Neuronal stem cell (in vitro differentiated cells): ENCODE results near the gene KBTBD8.

Source experiments
- DNase-seq: peaks from one replicate; pipeline ENCODE4 v3.0.0-alpha.2; 2013; ENCODE audit warnings: low spot score
- H2AFZ ChIP-seq: one replicate; pipeline ENCODE4 v1.6.1; 2013; ENCODE audit warnings: mild to moderate bottlenecking, low read length, inconsistent platforms
- H2AK5ac ChIP-seq: 2 replicates; pipeline ENCODE4 v1.6.1; 2013; ENCODE audit warnings: low read depth, mild to moderate bottlenecking, inconsistent platforms, low read length, moderate library complexity, mixed read lengths
- H2BK120ac ChIP-seq: 2 replicates; pipeline ENCODE4 v1.6.1; 2013; ENCODE audit warnings: low read depth, mild to moderate bottlenecking, inconsistent platforms, low read length, moderate library complexity, mixed read lengths
- H2BK12ac ChIP-seq: one replicate; pipeline ENCODE4 v1.6.1; 2013; ENCODE audit warnings: low read length, inconsistent platforms
- H2BK15ac ChIP-seq: 2 replicates; pipeline ENCODE4 v1.6.1; 2013; ENCODE audit warnings: mild to moderate bottlenecking, low read length, inconsistent platforms, mixed read lengths
- H2BK5ac ChIP-seq: one replicate; pipeline ENCODE4 v1.6.1; 2013; ENCODE audit warnings: inconsistent platforms, mild to moderate bottlenecking, low read length, moderate library complexity
- H3K14ac ChIP-seq: one replicate; pipeline ENCODE4 v1.6.1; 2013; ENCODE audit warnings: low read length, inconsistent platforms
- H3K18ac ChIP-seq: 2 replicates; pipeline ENCODE4 v1.6.1; 2013; ENCODE audit warnings: low read length, inconsistent platforms
- H3K23ac ChIP-seq: 2 replicates; pipeline ENCODE4 v1.6.1; 2013; ENCODE audit warnings: low read depth, mild to moderate bottlenecking, mixed read lengths, low read length, inconsistent platforms; ENCODE audit not compliant: poor library complexity
- H3K27ac ChIP-seq: replicated peaks from 3 replicates; pipeline ENCODE4 v1.5.1; 2013; ENCODE audit warnings: low read length, inconsistent platforms
- H3K27me3 ChIP-seq, 3 experiments: 2 replicates each; pipeline ENCODE4 v1.6.1; 2013; ENCODE audit warnings: low read length in 3 of 3, mild to moderate bottlenecking in 2 of 3, inconsistent platforms in 1 of 3, low read depth in 1 of 3, mixed read lengths in 1 of 3, moderate library complexity in 1 of 3; ENCODE audit not compliant: control insufficient read depth in 3 of 3, insufficient read depth in 3 of 3
- H3K36me3 ChIP-seq, 2 donors: replicated peaks in 1 of 2; 2 replicates each; pipeline ENCODE4 v1.6.1; 2013; ENCODE audit warnings: low read length in 2 of 2; ENCODE audit not compliant: control insufficient read depth in 2 of 2, insufficient read depth in 2 of 2
- H3K4ac ChIP-seq: 2 replicates; pipeline ENCODE4 v1.6.1; 2013; ENCODE audit warnings: inconsistent platforms, mild to moderate bottlenecking, low read length, moderate library complexity
- H3K4me1 ChIP-seq, 2 donors: 1 replicate in 1 of 2; 2 replicates in 1 of 2; pipeline ENCODE4 v1.6.1; 2013; ENCODE audit warnings: low read length in 2 of 2, low read depth in 1 of 2; ENCODE audit not compliant: control insufficient read depth in 2 of 2, insufficient read depth in 1 of 2
- H3K4me2 ChIP-seq: one replicate; pipeline ENCODE4 v1.6.1; 2013; ENCODE audit warnings: mild to moderate bottlenecking, low read length, inconsistent platforms; ENCODE audit not compliant: insufficient read depth, poor library complexity, severe bottlenecking
- H3K4me3 ChIP-seq, 2 donors: 2 replicates each; pipeline ENCODE4 v1.5.1; 2013; ENCODE audit warnings: low read length in 2 of 2, mild to moderate bottlenecking in 2 of 2, inconsistent platforms in 1 of 2, moderate library complexity in 1 of 2
- H3K79me1 ChIP-seq: one replicate; pipeline ENCODE4 v1.6.1; 2013; ENCODE audit warnings: low read depth, mild to moderate bottlenecking, inconsistent platforms, low read length, moderate library complexity
- H3K9ac ChIP-seq: one replicate; pipeline ENCODE4 v1.6.1; 2013; ENCODE audit warnings: mild to moderate bottlenecking, low read depth, low read length, inconsistent platforms; ENCODE audit not compliant: poor library complexity
- H3K9me3 ChIP-seq, 2 donors: replicated peaks in 1 of 2; 2 replicates each; pipeline versions ENCODE3 to v1.6.1; 2013; ENCODE audit warnings: low read length in 2 of 2, mild to moderate bottlenecking in 2 of 2, inconsistent platforms in 1 of 2, low read depth in 1 of 2, mixed read lengths in 1 of 2, moderate library complexity in 1 of 2; ENCODE audit not compliant: control insufficient read depth in 2 of 2, insufficient read depth in 1 of 2
- H4K8ac ChIP-seq: one replicate; pipeline ENCODE4 v1.6.1; 2013; ENCODE audit warnings: low read depth, mild to moderate bottlenecking, inconsistent platforms, low read length, moderate library complexity
- H4K91ac ChIP-seq: one replicate; pipeline ENCODE4 v1.6.1; 2013; ENCODE audit warnings: low read length, low read depth, mild to moderate bottlenecking, inconsistent platforms; ENCODE audit not compliant: poor library complexity
- WGBS, 2 donors: extraction: QIAGEN DNeasy Blood & Tissue Kit; methylation state at CpG; one replicate each; pipeline ENCODE4 v1.1.7; 2013; ENCODE audit warnings: missing lambda C conversion rate in 2 of 2, mixed read lengths in 1 of 2; ENCODE audit not compliant: insufficient read length in 2 of 2, insufficient replicate concordance in 1 of 2; ENCODE audit errors: extremely low coverage in 2 of 2; 5-methylcytosine and 5-hydroxymethylcytosine counted together

Gene KBTBD8

GRCh38 chr3:66953934-66954445 lies 44.1 kb upstream of the KBTBD8 start:
- H3K4me2 ChIP-seq, result no peak overlapping the region
- WGBS, 2 donors, result no CpG with 5 or more reads among the region's 4 CpGs

GRCh38 chr3:66956742-66957141 lies 41.4 kb upstream of the KBTBD8 start:
- WGBS, 2 donors, result no CpG with 5 or more reads among the region's 4 CpGs
- no peak for DNase-seq
- H3K36me3 ChIP-seq, result no peaks in the 10 kb centered on the region

More at GRCh38 chr3:66953934-66954445, 44.1 kb upstream of the KBTBD8 start:
- Histone ChIP-seq H3K14ac (no peak overlapping the region), H3K18ac (no peak overlapping the region), H3K9me3 (no peaks in the 10 kb centered on the region), H3K79me1 (no peaks in the 10 kb centered on the region), H4K8ac (no peak overlapping the region), H3K23ac (no peak overlapping the region), H3K27ac (no peak overlapping the region), H3K27me3 (no peaks in the 10 kb centered on the region), H2AFZ (no peak overlapping the region), H2AK5ac (no peak overlapping the region), H3K36me3 (no peaks in the 10 kb centered on the region), H3K4me1 (peaks cover 3 to 8% of the 10 kb centered on the region in 2 donors), H3K4me3 (no peak overlapping the region), H2BK12ac (no peak overlapping the region), H4K91ac (no peak overlapping the region), H3K9ac (no peak overlapping the region), H2BK15ac (no peak overlapping the region), H2BK120ac (no peak overlapping the region), H3K4ac (no peak overlapping the region), H2BK5ac (no peak overlapping the region)
- DNase-seq, result no peak

DNA sequence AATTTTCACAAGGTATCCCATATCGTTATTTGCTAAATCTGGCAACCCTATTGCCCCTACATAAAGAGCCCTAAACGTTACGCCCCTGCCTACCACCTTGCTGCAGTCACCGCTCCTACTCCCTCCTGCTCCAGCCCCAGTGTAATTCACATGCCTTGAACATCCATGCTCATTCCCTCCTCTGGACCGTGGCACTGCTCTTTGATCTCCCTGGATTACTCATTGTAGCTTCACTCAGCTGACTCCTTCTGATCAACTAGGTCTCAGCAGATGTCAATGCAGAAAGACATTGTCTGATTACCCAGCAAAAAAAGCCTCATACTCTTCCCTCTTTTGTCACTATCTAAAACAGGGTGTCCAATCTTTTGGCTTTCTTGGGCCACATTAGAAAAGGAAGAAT lies 40.7 kb upstream of the KBTBD8 start:
- Histone ChIP-seq H3K36me3 (no peaks in the 10 kb centered on the region), H3K4ac (no peak overlapping the region), H2BK5ac (no peak overlapping the region), H3K18ac (peak overlapping the region; percentile 5), H3K27me3 (no peaks in the 10 kb centered on the region), H2BK12ac (no peak overlapping the region), H3K4me3 (no peak overlapping the region), H3K4me1 (peaks cover 2% of the 10 kb centered on the region in 2 donors), H3K9me3 (no peaks in the 10 kb centered on the region), H4K8ac (no peak overlapping the region), H3K79me1 (no peaks in the 10 kb centered on the region), H2BK15ac (no peak overlapping the region), H3K27ac (no peak overlapping the region), H3K9ac (no peak overlapping the region), H4K91ac (no peak overlapping the region), H3K4me2 (no peak overlapping the region), H2BK120ac (no peak overlapping the region), H2AFZ (no peak overlapping the region), H3K23ac (no peak overlapping the region), H2AK5ac (no peak overlapping the region), H3K14ac (no peak overlapping the region)
- no CpG with 5 or more reads among the region's 5 CpGs for WGBS, 2 donors
- no peak for DNase-seq

More at GRCh38 chr3:66956742-66957141, 41.4 kb upstream of the KBTBD8 start:
- H4K8ac ChIP-seq, result no peak overlapping the region
- no peak overlapping the region for H3K23ac ChIP-seq
- H2BK12ac ChIP-seq, result no peak overlapping the region
- no peak overlapping the region for H2AK5ac ChIP-seq
- no peaks in the 10 kb centered on the region for H3K9me3 ChIP-seq
- H4K91ac ChIP-seq, result no peak overlapping the region
- H2BK15ac ChIP-seq, result no peak overlapping the region
- H3K27ac ChIP-seq, result no peak overlapping the region
- peaks cover 2 to 8% of the 10 kb centered on the region in 2 donors for H3K4me1 ChIP-seq
- H3K79me1 ChIP-seq, result no peaks in the 10 kb centered on the region
- H3K4ac ChIP-seq, result no peak overlapping the region
- no peak overlapping the region for H2BK120ac ChIP-seq
- no peak overlapping the region for H2BK5ac ChIP-seq
- no peak overlapping the region for H3K4me2 ChIP-seq
- H2AFZ ChIP-seq, result no peak overlapping the region
- no peak overlapping the region for H3K14ac ChIP-seq
- H3K18ac ChIP-seq, result no peak overlapping the region
- no peaks in the 10 kb centered on the region for H3K27me3 ChIP-seq
- no peak overlapping the region for H3K4me3 ChIP-seq
- no peak overlapping the region for H3K9ac ChIP-seq

- Histone ChIP-seq H3K18ac (no peak overlapping the region), H2BK5ac (no peak overlapping the region), H3K36me3 (no peaks in the 10 kb centered on the region), H3K27ac (no peak overlapping the region), H3K14ac (no peak overlapping the region), H4K91ac (no peak overlapping the region), H3K4me2 (no peak overlapping the region), H2BK120ac (no peak overlapping the region), H3K79me1 (no peaks in the 10 kb centered on the region), H3K4me3 (no peak overlapping the region), H4K8ac (no peak overlapping the region), H2BK12ac (no peak overlapping the region), H3K9me3 (no peaks in the 10 kb centered on the region), H3K4me1 (peaks cover 0 to 2% of the 10 kb centered on the region in 2 donors), H3K23ac (no peak overlapping the region), H3K27me3 (no peaks in the 10 kb centered on the region), H2AFZ (no peak overlapping the region), H2BK15ac (no peak overlapping the region), H2AK5ac (no peak overlapping the region), H3K4ac (no peak overlapping the region), H3K9ac (no peak overlapping the region)
- no peak for DNase-seq
- WGBS, 2 donors, result no CpG with 5 or more reads among the region's 1 CpG
Measured at GRCh38 chr3:66958067-66958466, 40.0 kb upstream of the KBTBD8 start.
